NB4 (cell line): ENCODE results near the gene RAPGEF6.

Experiments used
- MYC ChIP-seq: IDR thresholded peaks from 2 replicates; pipeline ENCODE4 v1.6.1; 2011; ENCODE audit warnings: low read depth, low read length
- POLR2A ChIP-seq: IDR thresholded peaks from 2 replicates; pipeline ENCODE4 v1.6.1; 2011; ENCODE audit warnings: mild to moderate bottlenecking; ENCODE audit not compliant: insufficient read length; ENCODE audit errors: extremely low read depth

DNA sequence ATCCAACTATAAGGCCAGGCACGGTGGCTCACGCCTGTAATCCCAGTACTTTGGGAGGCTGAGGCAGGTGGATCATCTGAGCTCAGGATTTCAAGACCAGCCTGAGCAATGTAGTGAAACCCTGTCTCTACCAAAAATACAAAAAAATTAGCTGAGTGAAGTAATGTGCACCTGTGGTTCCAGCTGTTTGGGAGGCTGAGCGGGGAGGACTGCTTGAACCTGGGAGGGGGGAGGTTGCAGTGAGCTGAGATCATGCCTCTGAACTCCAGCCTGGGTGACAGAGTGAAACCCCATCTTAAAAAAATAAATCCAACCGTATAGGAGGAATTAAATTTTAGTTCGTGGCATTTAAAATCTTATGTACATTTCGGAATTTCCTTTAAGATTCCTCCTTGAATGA is 247.8 kb downstream of the RAPGEF6 start:
- TF ChIP-seq POLR2A (no peak), MYC (no peak)
